ENCODE data around the gene TMEM207. TPM values are rescaled to one million over a fixed set of nuclear protein-coding genes. Genes with fewer than 3 reads are reported as not detected.

The TMEM207 gene
- total RNA-seq, 1 experiment from 2014 or later: not detected

GRCh38 chr3:190401963-190402362 is 47.7 kb downstream of the TMEM207 start:
- no CpG with 5 or more reads among the region's 4 CpGs for WGBS (ENCODE audit: extremely low coverage, insufficient read length, low lambda C conversion rate)
- Histone ChIP-seq H4K8ac (replicated peaks; ENCODE audit: insufficient read length, low read depth, low read length) (no peak overlapping the region), H3K27ac (ENCODE audit: insufficient read length, low read depth, low read length) (no peak overlapping the region), H2BK20ac (ENCODE audit: low read depth, low read length, poor library complexity, severe bottlenecking) (no peak overlapping the region), H2BK120ac (ENCODE audit: low read depth, low read length, poor library complexity, severe bottlenecking) (no peak overlapping the region), H3K14ac (ENCODE audit: insufficient read depth, low read length) (no peak overlapping the region), H4K20me1 (ENCODE audit: control insufficient read depth, insufficient read depth, insufficient read length) (no peaks in the 10 kb centered on the region), H3K23me2 (ENCODE audit: insufficient read length, low read depth, low read length, poor library complexity, severe bottlenecking) (no peaks in the 10 kb centered on the region), H3K23ac (ENCODE audit: insufficient read length, low read depth, low read length) (no peak overlapping the region), H3K27me3 (ENCODE audit: insufficient read depth, low read length) (no peaks in the 10 kb centered on the region), H3T11ph (ENCODE audit: low read length) (no peak overlapping the region), H3K79me2 (ENCODE audit: insufficient read depth, low read length) (no peaks in the 10 kb centered on the region), H3K9me3 (ENCODE audit: control insufficient read depth, low read depth, low read length) (no peaks in the 10 kb centered on the region), H3K4me2 (ENCODE audit: insufficient read depth, insufficient read length, low read length) (no peak overlapping the region), H4K5ac (ENCODE audit: insufficient read length, low read depth, low read length) (no peak overlapping the region), H3K9ac (ENCODE audit: extremely low read depth, insufficient read length, low read length) (no peak overlapping the region), H2AK5ac (ENCODE audit: insufficient read length, low read length) (no peak overlapping the region), H3K4me1 (ENCODE audit: insufficient read depth, low read length) (no peaks in the 10 kb centered on the region), H3K79me1 (ENCODE audit: insufficient read depth, low read depth, low read length, poor library complexity, severe bottlenecking) (no peaks in the 10 kb centered on the region), H3K56ac (ENCODE audit: insufficient read length, low read depth, low read length) (no peak overlapping the region), H2BK5ac (ENCODE audit: insufficient read length, low read length) (no peak overlapping the region), H2BK12ac (ENCODE audit: insufficient read length, low read depth, low read length) (no peak overlapping the region), H3K18ac (ENCODE audit: insufficient read length, low read depth, low read length) (no peak overlapping the region), H4K91ac (ENCODE audit: insufficient read length, low read depth, low read length) (no peak overlapping the region), H3K4ac (ENCODE audit: low read depth, low read length) (no peak overlapping the region), H2AFZ (ENCODE audit: low read length) (no peak overlapping the region), H2BK15ac (ENCODE audit: low read depth, low read length) (no peak overlapping the region)
- H3K4me1 Mint-ChIP-seq: no peaks in the 10 kb centered on the region
- DNase-seq: no peak
- H3K9me3 Mint-ChIP-seq: no peaks in the 10 kb centered on the region
- no peak overlapping the region for H3K4me3 Mint-ChIP-seq
- no peaks in the 10 kb centered on the region for H3K36me3 Mint-ChIP-seq (ENCODE audit: insufficient read depth in 1 of 3, low read depth in 3 of 3)
- H3K27ac Mint-ChIP-seq: no peak overlapping the region
- no peaks in the 10 kb centered on the region for H3K27me3 Mint-ChIP-seq (ENCODE audit: low read depth)
- TF ChIP-seq CTCF (conservative IDR thresholded peaks at IDR 0.05): no peak
